ENCODE data around the gene NUAK2. TPM values are rescaled to one million over a fixed set of nuclear protein-coding genes. Genes with fewer than 3 reads are reported as not detected.

The NUAK2 gene
- total RNA-seq, 4 donors from 2014 or later, result 22.0 to 40.0 (median 30.9) TPM

GRCh38 chr1:205272536-205272935 is 49.0 kb downstream of the NUAK2 start:
- Histone ChIP-seq H3K4me1 (peaks cover 0 to 22% (median 12%) of the 10 kb centered on the region in 4 donors), H3K36me3 (no peaks in the 10 kb centered on the region), H3K4me3 (no peak overlapping the region), H3K27me3 (no peaks in the 10 kb centered on the region), H3K9me3 (no peaks in the 10 kb centered on the region), H3K27ac (no peak overlapping the region)
- TF ChIP-seq, protein P1, sequence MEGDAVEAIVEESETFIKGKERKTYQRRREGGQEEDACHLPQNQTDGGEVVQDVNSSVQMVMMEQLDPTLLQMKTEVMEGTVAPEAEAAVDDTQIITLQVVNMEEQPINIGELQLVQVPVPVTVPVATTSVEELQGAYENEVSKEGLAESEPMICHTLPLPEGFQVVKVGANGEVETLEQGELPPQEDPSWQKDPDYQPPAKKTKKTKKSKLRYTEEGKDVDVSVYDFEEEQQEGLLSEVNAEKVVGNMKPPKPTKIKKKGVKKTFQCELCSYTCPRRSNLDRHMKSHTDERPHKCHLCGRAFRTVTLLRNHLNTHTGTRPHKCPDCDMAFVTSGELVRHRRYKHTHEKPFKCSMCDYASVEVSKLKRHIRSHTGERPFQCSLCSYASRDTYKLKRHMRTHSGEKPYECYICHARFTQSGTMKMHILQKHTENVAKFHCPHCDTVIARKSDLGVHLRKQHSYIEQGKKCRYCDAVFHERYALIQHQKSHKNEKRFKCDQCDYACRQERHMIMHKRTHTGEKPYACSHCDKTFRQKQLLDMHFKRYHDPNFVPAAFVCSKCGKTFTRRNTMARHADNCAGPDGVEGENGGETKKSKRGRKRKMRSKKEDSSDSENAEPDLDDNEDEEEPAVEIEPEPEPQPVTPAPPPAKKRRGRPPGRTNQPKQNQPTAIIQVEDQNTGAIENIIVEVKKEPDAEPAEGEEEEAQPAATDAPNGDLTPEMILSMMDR (IDR thresholded peaks at IDR 0.05), result no peak
- TF ChIP-seq POLR2A (IDR thresholded peaks at IDR 0.05), result no peak
- no peak for DNase-seq

GRCh38 chr1:205271745-205272144 is 49.8 kb downstream of the NUAK2 start:
- no peak for DNase-seq
- Histone ChIP-seq H3K4me3 (no peak overlapping the region), H3K27me3 (no peaks in the 10 kb centered on the region), H3K9me3 (no peaks in the 10 kb centered on the region), H3K36me3 (no peaks in the 10 kb centered on the region), H3K4me1 (peaks cover 0 to 22% (median 12%) of the 10 kb centered on the region in 4 donors), H3K27ac (no peak overlapping the region)
- TF ChIP-seq, protein P1 (IDR thresholded peaks at IDR 0.05), result no peak
- TF ChIP-seq POLR2A (IDR thresholded peaks at IDR 0.05), result no peak

DNA sequence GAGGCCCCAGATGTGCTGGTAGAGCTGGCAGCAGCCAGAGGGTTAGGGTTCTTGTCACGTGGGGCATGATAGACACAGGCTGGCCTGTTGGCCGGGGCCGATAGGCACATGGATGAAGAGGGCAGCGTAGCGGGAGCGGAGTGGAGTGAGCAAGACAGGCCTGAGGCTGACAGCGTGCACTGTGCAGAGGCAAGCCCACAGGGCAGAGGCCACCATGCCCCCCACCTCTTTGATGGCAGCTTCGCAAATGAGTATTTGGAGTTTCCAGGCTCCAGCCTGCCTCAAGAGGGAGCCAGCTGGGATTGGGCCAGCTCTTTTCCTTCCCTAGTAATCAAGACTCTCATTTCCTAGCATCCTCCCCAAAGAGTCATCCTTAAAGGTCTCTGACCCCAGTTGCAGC is 50.3 kb downstream of the NUAK2 start:
- H3K9me3 ChIP-seq, result no peaks in the 10 kb centered on the region
- H3K4me1 ChIP-seq, result peaks cover 0 to 22% (median 12%) of the 10 kb centered on the region in 4 donors
- H3K27ac ChIP-seq, result no peak overlapping the region
- no peaks in the 10 kb centered on the region for H3K27me3 ChIP-seq
- no peak for DNase-seq
- H3K36me3 ChIP-seq, result no peaks in the 10 kb centered on the region
- no peak overlapping the region for H3K4me3 ChIP-seq
- TF ChIP-seq, protein P1 (IDR thresholded peaks at IDR 0.05), result no peak
- TF ChIP-seq POLR2A (IDR thresholded peaks at IDR 0.05), result no peak

DNA sequence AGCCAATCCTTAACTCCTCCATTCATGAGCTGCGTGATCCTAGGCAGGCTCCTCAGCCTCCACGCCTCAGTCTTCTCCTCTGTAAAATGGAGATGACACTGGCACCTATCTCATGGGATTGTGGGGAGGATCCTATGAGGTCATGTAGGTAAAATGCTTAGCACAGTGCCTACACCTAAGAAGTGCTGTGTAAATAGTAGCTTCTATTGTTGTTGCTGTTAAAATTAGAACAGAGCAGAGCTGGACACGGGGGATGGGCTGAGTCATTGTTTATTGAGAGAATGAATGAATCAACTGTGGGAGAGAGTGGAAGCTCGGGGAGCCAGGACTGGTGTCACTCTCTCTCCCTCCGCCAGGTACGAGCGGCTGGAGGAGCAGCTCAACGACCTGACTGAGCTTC is 50.8 kb downstream of the NUAK2 start:
- no peaks in the 10 kb centered on the region for H3K36me3 ChIP-seq
- H3K27ac ChIP-seq, result no peak overlapping the region
- DNase-seq, result no peak
- H3K27me3 ChIP-seq, result no peaks in the 10 kb centered on the region
- H3K4me3 ChIP-seq, result no peak overlapping the region
- peaks cover 0 to 22% (median 12%) of the 10 kb centered on the region in 4 donors for H3K4me1 ChIP-seq
- TF ChIP-seq, protein P1 (IDR thresholded peaks at IDR 0.05), result no peak
- no peaks in the 10 kb centered on the region for H3K9me3 ChIP-seq

GRCh38 chr1:205270271-205270670 is 51.3 kb downstream of the NUAK2 start:
- Histone ChIP-seq H3K4me1 (peaks cover 0 to 18% (median 9%) of the 10 kb centered on the region in 4 donors), H3K4me3 (no peak overlapping the region), H3K9me3 (no peaks in the 10 kb centered on the region), H3K36me3 (no peaks in the 10 kb centered on the region), H3K27me3 (no peaks in the 10 kb centered on the region), H3K27ac (no peak overlapping the region)
- DNase-seq, result no peak
- TF ChIP-seq, protein P1 (IDR thresholded peaks at IDR 0.05), result no peak
- no peak for TF ChIP-seq POLR2A (IDR thresholded peaks at IDR 0.05)

- no peak for TF ChIP-seq POLR2A (IDR thresholded peaks at IDR 0.05)
- TF ChIP-seq, protein P1 (IDR thresholded peaks at IDR 0.05), result no peak
- Histone ChIP-seq H3K4me3 (no peak overlapping the region), H3K27me3 (no peaks in the 10 kb centered on the region), H3K9me3 (no peaks in the 10 kb centered on the region), H3K27ac (no peak overlapping the region), H3K4me1 (peaks cover 0 to 13% (median 6%) of the 10 kb centered on the region in 4 donors), H3K36me3 (no peaks in the 10 kb centered on the region)
- no peak for DNase-seq
Observed at GRCh38 chr1:205269711-205270110, 51.8 kb downstream of the NUAK2 start.
